Stimulated activated CD4-positive, alpha-beta T cell treated with anti-CD3 and anti-CD28 coated beads, Interleukin-4, amount 100 ng/mL, for 24 hours (primary cell): ENCODE results near the gene USP17L11.
"Not testable (repeated sequence)": the region's sequence is repeated elsewhere in the genome, so short reads cannot be mapped to it uniquely, and the experiment has no call there.

Experiments used
- DNase-seq: peaks from one replicate; pipeline ENCODE4 v3.0.0-alpha.2; 2020

The USP17L11 gene

GRCh38 chr4:9215105-9215504 lies at the start of gene USP17L11:
TSS of gene USP17L11 (plus strand) at chr4:9215405. CDS start at chr4:9215405, 0 bp downstream.
- DNase-seq = not testable (repeated sequence)

- DNase-seq = not testable (repeated sequence)
Observed at GRCh38 chr4:9165990-9166389, 49.2 kb upstream of the USP17L11 start.

GRCh38 chr4:9169791-9170459 lies 45.3 kb upstream of the USP17L11 start, which contains the start of gene FAM90A26:
TSS of gene FAM90A26 (plus strand) at chr4:9170409. CDS start at chr4:9173173, 2,764 bp downstream.
- DNase-seq = not testable (repeated sequence)

- not testable (repeated sequence) for DNase-seq
Observed at GRCh38 chr4:9210357-9210756, 4.8 kb upstream of the USP17L11 start, which contains the start of gene USP17L10. TSS of gene USP17L10 (plus strand) at chr4:9210657. CDS start at chr4:9210657, 0 bp downstream.

- DNase-seq = peak; percentile 0
Observed at GRCh38 chr4:9214701-9215100, 504 bp upstream of the USP17L11 start.

- not testable (repeated sequence) for DNase-seq
Observed at GRCh38 chr4:9219852-9220251, 4.6 kb downstream of the USP17L11 start, which contains the start of gene USP17L12. TSS of gene USP17L12 (plus strand) at chr4:9220152. CDS start at chr4:9220152, 0 bp downstream.

- not testable (repeated sequence) for DNase-seq
Observed at GRCh38 chr4:9224596-9224995, 9.4 kb downstream of the USP17L11 start, which contains the start of gene USP17L13. TSS of gene USP17L13 (plus strand) at chr4:9224896. CDS start at chr4:9224896, 0 bp downstream.

- DNase-seq = peak; percentile 0
Observed at GRCh38 chr4:9230249-9230648, 15.0 kb downstream of the USP17L11 start.

- DNase-seq = not testable (repeated sequence)
Observed at GRCh38 chr4:9234085-9234484, 18.9 kb downstream of the USP17L11 start, which contains the start of gene USP17L15. TSS of gene USP17L15 (plus strand) at chr4:9234385. CDS start at chr4:9234385, 0 bp downstream.

- DNase-seq = not testable (repeated sequence)
Observed at GRCh38 chr4:9238461-9238860, 23.3 kb downstream of the USP17L11 start.

GRCh38 chr4:9243579-9243978 lies 28.4 kb downstream of the USP17L11 start, which contains the start of gene USP17L17:
TSS of gene USP17L17 (plus strand) at chr4:9243879. CDS start at chr4:9243879, 0 bp downstream.
- DNase-seq = not testable (repeated sequence)

GRCh38 chr4:9247953-9248680 lies 32.9 kb downstream of the USP17L11 start, which contains the start of gene USP17L18:
TSS of gene USP17L18 (plus strand) at chr4:9248630. CDS start at chr4:9248630, 0 bp downstream.
- DNase-seq = peak; percentile 1

- DNase-seq = not testable (repeated sequence)
Observed at GRCh38 chr4:9253078-9253477, 37.9 kb downstream of the USP17L11 start, which contains the start of gene USP17L19. TSS of gene USP17L19 (plus strand) at chr4:9253378. CDS start at chr4:9253378, 0 bp downstream.

- not testable (repeated sequence) for DNase-seq
Observed at GRCh38 chr4:9257824-9258223, 42.6 kb downstream of the USP17L11 start, which contains the start of gene USP17L20. TSS of gene USP17L20 (plus strand) at chr4:9258124. CDS start at chr4:9258124, 0 bp downstream.

- not testable (repeated sequence) for DNase-seq
Observed at GRCh38 chr4:9262572-9262971, 47.4 kb downstream of the USP17L11 start, which contains the start of gene USP17L21. TSS of gene USP17L21 (plus strand) at chr4:9262872. CDS start at chr4:9262872, 0 bp downstream.
